Midbrain (tissue), 1 donor: Measurements from ENCODE around the gene TM4SF5.
A peak's percentile ranks its signal among the peaks of the same experiment; 100 is the strongest.

Experiments used
- DNase-seq: peaks from one replicate; lab custom pipeline; 2025; lab: John Stamatoyannopoulos, UW

Gene TM4SF5

DNA sequence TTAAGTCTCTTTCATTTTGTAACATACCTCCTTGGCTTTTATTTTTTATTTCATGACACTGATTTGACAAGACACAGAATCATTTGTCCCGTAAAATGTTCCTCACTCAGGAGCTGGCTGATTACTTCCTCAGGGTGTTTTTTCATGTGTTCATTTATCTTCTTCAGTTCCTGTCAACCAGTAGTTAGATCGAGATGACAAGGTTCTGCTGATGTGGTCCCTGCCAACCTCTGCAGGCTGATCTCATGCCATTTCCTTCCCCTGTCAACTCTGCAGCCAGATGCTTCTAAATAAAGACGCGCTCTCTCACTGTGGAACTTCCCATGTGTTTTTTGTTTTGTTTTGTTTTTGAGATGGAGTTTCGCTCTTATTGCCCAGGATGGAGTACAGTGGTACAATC lies 23.8 kb upstream of the TM4SF5 start:
- no peak for DNase-seq

DNA sequence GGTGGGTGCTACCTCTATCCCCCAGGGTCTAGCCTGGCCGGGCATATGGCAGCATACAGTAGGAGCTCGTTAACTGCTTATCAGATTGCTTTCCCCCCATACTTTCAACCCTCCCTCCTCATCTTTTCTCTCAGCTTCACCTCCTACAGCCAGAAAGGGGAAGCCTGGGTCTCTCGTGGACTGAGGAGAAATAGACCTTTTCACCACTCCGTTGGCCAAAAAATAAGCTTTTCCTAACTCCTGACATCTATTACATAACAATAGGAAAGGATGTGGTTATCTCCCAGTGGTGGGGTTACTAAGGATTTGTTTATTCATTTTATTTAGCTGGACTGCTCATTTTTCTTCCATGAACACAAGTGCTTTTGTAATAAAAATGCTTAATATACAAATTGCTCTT lies 23.0 kb upstream of the TM4SF5 start:
- DNase-seq: no peak

DNA sequence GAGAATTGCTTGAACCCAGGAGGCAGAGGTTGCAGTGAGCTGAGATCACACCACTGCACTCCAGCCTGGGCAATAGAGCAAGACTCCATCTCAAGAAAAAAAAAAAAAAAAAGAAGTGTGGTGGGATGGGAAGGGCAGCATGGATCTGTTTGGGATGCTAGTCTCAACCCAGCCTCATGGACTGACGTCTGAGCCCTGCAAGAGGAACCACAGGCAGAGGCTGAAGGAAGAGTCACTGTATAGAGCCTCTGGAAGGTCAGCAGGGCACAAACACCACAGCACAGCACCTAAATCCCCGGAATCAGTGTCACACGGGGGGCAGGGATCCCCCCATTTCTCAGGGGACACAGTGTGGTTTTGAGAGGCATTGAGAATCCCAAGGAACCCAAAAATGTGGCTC lies 21.1 kb upstream of the TM4SF5 start:
- DNase-seq: no peak

DNA sequence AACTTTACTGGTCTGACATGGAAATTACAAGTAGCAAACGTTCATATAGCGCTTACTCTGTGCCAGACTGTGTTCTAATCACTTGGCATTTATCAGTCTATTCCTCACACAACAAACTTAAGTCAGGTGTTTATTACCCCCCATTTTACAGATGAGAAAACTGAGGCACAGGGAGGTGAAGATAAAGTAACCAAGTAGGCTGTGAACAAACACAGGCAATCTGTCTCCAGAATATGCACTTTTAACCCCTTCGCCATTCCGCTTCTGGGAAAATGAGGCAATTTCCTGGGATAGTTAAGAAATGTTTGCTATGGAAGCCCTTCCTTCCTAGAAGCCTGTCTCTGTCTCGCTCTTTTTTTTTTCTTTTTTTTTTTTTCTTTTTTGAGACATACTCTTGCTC lies 19.8 kb upstream of the TM4SF5 start:
- no peak for DNase-seq

DNA sequence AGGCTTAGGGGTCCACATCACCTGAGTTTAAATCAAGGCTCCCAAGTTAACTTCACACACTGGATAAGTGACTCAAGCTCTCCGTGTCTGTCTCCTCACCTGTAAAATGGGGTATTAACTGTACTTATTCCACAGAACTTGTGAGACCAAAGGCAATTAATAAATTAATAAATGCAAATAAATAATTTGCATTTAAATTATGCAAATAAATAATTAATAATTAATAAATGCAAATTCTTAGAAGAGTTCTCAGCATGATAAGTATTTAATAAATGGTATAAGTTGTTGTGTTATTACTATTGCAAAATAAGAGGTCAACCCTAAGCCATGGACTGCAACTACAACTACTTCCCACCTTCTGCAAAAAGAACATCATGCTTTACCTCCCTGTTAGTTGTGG lies 18.3 kb upstream of the TM4SF5 start:
- DNase-seq: no peak

DNA sequence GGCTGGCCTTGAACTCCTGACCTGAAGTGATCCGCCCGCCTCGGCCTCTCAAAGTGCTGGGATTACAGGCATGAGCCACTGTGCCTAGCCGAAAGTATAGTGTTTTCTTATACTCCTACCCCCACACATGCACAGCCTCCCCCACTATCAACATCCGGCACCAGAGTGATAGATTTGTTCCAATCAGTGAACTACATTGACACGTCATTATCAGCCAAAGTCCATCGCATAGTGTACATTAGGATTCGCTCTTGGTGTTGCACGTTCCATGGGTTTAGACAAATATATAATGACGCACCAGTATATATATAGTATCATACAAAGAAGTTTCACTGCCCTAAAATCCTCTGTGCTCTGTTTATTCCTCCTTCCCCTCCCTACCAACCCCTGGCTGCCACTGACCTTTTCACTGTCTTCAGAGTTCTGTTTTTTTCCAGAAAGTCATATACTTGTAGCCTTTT lies 11.9 kb upstream of the TM4SF5 start:
- no peak for DNase-seq

DNA sequence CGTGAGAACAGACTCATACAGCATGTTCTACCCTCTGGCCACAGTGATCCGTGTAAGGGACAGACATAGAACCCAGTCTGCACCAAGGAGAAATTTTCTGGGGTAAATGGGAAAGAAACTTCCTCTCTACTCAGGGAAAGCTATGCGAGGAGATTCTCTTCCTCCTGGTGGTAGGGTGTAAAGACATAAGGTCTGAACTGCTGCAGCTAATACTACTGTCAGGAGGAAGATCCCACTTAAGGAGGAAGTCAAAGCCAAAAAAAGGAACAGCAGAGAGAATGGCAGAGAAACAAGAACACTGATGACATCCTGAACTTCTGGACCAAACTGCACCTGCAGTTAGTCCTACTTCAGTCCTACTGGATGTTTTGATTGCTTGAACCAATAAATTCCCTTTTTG lies 7.1 kb upstream of the TM4SF5 start:
- peak; percentile 54 for DNase-seq

DNA sequence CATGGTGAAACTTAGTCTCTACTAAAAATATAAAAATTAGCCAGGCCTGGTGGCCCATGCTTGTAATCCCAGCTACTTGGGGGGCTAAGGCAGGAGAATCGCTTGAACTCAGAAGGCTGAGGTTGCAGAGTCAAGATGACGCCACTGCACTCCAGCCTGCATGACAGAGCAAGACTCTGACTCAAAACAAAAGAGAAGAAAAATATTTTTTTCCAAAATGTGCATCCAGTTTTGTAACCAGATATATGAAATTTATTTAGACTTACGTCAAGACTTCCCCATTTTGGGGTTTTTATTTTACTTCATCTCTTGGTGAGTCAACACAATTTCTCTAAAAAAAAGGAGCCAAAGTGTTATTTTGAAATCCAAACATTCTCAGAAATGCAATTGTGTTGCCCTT lies 5.5 kb upstream of the TM4SF5 start:
- DNase-seq: no peak

DNA sequence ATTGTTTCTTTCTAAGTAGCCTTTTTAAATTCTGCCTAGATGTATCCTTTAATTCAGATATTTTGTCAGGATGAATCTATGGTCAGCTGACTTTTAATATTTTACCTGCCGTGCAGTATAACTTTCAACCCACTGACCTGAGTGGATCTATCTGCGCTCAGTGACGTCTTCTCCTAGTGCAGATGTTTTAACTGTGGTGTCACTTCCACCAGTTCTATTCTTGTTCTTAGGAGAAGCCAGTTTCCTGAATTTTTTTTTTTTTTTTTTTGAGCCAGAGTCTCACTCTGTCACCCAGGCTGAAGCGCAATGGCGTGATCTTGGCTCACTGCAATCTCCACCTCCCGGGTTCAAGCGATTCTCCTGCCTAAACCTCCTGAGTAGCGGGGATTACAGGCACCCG lies 5.0 kb upstream of the TM4SF5 start:
- DNase-seq: no peak

DNA sequence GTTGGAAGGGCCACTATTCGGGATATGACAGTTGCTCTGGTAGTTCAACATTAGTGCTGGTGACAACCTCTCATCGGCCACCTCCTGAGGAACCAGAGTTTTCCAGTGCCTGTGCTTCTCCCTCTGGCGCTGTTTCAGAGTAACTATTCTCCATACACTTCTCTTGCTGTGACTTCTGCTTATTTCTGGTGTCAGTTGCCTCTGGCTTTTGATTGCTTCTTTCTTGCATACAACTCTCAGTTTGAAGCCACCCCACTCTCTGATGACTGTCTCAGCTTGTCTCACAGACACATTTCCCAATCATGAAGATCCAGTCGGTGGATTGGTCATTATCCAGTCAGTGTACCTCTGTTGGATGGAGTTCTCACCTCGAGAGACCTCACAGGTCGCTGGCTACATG lies 3.4 kb upstream of the TM4SF5 start:
- DNase-seq: no peak

DNA sequence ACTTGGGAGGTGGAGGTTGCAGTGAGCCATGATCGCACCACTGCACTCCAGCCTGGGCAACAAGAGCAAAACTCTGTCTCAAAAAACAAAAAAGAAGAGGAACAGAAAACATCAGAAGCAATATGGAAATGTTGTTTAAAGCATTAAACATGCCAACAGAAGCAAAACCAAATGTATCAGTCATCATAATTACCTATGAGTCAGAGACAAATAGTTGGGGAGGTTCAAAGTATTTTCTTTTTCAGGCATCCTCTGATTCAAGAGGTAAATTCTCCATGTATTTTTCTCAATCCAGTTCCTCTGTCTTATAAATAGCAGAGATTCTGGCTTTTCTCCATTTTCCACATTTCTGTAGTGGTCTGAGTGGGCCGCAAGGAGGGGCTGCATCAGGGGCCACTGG lies 2.1 kb upstream of the TM4SF5 start:
- DNase-seq: no peak

DNA sequence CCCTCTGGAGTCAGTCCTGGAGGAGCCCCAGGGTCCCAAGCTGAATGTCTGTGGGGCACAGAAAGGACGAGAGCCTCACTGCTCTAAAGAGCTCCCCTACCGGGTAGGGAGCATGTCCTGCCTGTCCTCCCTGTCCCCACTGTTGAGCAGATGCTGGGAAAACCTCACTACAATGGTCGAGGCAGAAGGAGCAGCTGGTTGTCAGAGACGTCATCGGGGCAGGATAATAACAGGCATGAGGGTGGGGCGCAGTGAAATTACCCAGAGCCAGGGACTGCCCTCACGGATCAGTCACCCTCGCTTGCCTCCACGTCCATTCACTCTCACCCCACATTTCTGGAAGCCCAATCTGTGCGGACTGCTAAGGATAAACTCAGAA lies 538 bp downstream of the TM4SF5 start:
- DNase-seq: no peak

DNA sequence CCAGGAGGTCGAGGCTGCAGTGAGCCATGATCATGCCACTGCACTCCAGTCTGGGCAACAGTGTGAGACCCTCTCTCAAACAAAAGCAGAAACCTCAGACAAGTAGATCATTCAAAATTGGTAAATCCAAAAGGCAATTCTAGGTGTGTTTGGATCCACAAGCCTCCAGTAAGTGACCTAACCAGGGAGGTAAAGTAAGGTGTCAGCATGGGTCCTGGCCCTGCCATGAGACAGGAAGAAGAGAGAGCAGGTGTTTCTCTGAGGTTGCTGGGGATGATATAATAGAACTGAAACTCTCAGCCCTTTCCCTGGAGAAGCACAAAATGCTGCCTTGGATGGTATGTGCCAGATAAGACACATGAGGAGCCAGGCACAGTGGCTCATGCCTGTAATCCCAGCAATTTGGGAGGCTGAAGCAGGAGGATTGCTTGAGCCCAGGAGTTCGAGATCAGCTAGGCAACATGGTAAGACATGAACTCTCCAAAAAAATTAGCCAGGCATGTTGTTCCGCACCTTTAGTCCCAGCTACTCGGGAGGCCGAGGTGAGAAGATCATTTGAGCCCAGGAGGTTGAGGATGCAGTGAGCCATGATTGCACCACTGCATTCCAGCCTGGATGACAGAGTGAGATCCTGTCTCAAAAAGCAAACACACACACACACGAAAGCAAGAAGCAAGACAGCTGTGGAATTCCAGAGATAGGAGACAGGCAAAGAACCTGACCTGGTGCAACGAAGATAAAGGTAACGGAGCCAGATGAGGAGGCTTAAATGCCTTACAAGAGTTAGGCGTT lies 6.5 kb downstream of the TM4SF5 start:
- no peak for DNase-seq

DNA sequence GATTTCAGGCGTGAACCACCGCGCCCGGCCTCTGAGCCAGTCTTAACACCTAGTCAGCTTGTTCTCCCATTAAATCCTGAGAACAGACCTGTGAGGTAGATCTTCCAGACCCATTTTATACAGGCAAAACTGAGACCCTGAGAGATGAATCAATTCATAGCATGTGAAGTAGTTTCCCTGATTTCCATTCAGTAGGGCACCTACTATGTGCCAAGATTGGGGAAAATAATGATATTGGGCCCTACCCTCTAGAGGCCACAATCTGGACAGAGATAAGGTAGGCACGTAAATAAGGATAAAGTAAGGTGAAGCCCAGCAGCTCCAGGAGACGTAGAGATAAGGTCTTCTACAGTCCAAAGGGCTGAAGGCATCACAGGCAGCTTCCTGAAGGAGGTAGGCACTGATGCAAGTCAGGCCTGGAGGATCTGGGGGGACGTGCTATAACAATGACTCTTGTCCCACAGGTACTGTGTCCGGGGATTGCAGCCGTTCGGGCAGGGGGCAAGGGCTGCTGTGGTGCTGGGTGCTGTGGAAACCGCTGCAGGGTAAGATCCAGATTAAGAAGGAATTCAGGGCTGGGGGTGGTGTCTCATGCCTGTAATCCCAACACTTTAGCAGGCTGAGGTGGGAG lies 8.8 kb downstream of the TM4SF5 start:
- DNase-seq: no peak

DNA sequence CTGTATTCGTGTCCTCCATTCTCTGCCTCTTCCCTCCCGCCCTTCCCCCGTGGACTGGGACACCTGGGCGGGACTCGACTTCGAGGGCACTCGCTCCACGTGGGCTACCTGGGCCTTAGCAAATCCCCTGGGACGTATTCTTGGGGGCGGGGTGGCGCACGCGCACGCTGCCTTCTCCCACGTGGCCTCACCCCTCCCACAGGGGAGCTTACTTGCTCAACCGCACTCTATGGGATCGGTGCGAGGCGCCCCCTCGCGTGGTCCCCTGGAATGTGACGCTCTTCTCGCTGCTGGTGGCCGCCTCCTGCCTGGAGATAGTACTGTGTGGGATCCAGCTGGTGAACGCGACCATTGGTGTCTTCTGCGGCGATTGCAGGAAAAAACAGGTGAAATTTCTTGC lies 11.0 kb downstream of the TM4SF5 start:
- no peak for DNase-seq

DNA sequence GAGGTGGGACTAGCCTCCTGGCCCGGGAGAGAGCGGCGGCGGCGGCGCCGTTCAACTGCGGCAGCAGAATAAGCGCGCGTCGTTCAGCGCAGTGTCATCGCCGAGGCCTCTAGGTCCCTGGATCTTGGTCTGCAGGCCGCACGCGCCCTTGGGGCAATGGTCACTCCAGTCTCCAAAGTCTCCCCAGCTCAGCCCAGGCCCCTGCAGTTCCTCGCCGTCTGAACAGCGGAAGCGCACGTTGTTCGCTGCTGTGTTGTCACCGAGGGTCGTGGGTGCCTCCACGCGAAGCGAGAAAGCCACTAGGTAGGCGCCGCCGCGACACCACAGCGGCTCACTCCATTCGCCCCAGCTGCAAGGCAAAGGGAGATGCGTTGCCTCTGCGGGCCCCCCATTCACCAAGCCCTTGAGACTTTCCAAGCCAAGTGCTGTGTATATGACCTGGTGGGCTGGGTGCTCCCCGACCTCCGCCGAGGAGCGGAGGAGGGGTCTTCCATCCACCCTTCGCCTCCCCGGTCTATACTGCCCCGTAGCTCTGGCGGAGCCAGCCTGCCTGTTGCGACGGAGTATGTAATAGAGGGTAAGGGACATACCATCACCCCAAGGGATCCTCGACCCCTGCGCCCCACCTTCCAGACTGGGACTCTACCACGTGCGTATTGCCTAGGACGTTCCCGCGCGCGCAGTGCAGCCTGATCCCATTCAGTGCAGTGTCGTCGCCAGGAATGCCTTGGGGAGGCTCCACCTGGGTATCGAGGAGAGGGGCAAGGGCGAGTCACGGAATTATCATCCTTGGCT lies 13.8 kb downstream of the TM4SF5 start:
- no peak for DNase-seq

DNA sequence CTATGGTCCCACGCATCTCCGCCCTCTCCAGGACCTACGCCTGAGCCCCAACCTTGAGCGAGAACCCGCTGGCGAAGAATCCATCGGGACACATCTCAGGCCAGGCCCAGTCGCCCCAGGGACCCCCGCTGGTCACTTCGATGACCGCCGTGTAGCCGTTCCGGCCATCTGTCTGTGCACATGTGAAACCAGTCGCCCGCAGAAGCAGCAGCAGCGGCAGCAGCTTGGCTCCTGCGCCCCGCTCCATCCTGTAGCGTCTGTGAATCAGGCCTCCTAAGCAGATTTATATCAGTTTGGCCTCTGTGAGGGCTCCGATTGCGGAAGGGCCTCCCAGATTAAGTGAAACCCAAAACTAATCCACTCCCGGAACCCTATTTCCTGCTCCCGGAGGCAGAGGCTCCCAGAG lies 14.4 kb downstream of the TM4SF5 start, which contains the start of gene VMO1:
Gene VMO1 (minus strand): TSS at position 259 of the 406 bp plus-strand sequence. CDS start 12 bp downstream, at position 247.
- DNase-seq: no peak

DNA sequence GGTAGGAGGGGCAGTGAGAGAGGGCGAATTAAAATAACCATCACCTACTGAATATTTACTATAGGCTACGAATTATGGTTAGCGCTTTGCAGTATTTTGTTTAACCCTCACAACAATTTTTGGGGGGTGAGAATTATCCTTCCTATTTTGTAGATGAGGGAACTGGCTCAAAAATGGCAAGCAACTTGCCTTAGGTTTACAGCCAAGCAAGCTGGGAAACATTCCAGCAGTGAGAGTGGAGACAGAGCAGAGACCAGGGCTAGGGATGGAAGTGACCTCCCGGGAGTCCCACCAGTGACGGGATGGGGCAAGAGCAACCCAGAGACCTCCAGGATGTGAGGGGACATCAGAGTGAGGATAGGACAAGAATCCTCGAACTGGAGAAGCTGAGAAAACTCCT lies 14.8 kb downstream of the TM4SF5 start:
- peak; percentile 23 for DNase-seq

DNA sequence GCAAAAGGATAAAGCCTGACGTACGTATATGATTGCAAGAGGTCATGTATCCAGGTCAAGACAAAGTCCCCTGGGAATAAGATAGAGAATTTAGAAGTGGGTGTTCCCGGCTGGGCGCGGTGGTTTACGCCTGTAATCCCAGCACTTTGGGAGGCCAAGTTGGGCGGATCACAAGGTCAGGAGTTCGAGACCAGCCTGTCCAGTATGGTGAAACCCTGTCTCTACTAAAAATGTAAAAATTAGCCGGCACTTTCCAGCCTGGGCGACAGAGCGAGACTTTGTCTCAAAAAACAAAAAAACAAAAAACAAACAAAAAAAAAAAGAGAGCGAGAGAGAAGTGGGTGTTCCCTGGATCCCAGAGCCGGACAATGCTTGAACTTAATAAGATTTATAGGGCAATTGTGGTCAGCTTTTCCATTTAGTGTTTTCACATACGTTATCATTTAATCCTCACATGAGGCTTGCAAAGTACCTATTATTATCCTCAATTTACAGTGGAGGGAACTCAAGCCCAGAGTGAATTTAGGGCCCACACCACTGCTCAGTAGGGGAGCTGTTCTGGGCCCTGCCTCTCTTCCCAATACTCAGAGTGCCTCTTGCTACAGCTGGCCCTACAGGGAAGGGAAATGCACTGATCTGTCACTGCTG lies 16.6 kb downstream of the TM4SF5 start:
- DNase-seq: no peak

DNA sequence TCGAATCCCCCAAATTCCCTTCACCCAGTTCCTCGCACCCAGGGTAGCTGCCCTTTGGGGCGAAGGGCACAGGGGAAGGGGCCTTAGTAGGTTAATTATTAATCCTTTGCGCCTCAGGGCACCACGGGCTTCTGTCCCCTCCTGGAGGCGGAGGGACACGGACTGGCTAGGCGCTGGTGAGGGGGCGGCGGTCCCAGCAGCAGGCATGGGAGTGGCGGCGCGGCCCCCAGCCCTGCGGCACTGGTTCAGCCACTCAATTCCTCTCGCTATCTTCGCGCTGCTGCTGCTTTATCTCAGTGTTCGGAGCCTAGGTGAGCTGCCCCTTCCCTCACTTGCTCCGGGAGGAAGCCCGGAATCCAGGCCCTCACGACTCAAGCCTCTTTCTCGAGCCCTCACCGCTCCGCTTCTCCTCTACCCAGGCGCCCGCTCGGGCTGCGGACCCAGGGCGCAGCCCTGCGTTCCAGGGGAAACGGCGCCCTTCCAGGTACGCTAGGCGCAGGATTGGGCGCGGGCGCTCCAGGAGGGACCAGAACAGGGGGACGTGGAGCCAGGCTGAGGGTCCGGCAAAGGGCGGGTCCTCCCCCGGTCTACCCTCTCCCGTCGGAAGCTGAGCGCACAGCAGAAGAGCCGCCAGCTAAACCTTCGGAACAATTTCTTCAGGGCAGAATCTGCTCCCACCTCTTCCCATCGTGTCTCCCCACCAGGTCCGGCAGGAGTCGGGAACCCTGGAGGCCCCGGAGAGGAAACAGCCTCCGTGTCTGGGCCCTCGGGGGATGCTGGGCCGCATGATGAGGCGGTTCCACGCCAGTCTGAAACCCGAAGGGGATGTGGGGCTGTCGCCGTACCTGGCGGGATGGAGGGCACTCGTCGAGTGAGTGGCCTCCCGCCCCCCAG lies 17.4 kb downstream of the TM4SF5 start, which contains the start of gene GLTPD2:
Gene GLTPD2 (plus strand): TSS at position 158 of the 894 bp plus-strand sequence. CDS start 48 bp downstream, at position 206.
- no peak for DNase-seq

DNA sequence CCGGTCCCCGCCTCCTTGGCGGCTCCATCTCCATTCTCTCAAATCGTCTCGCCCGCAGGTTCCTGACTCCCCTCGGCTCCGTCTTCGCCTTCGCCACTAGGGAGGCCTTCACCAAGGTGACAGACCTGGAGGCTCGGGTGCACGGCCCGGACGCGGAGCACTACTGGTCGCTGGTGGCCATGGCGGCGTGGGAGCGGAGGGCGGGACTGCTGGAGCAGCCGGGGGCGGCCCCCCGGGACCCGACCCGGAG lies 17.9 kb downstream of the TM4SF5 start:
- no peak for DNase-seq
